ENCODE data around the gene KPTN.

Gene KPTN

DNA sequence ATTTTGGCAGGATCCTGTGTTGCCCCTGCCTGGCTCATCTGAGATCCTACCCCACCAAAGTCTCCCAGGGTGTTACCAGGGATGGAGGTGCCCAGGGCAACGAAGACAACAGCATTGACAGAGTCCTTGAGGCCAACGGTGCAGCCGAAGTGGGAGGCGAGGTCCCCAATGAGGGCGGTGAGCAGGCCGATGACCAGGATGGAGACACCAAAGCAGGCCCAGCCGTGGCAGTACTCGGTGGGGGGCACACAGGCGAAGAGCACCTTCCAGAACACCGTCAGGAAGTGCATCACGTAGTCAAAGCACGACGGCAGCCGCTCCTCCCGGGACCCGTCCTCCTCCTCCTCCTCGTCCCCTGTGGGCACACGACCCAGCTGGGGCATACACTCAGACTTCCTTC lies 51.9 kb downstream of the KPTN start:
- no peak for DNase-seq

DNA sequence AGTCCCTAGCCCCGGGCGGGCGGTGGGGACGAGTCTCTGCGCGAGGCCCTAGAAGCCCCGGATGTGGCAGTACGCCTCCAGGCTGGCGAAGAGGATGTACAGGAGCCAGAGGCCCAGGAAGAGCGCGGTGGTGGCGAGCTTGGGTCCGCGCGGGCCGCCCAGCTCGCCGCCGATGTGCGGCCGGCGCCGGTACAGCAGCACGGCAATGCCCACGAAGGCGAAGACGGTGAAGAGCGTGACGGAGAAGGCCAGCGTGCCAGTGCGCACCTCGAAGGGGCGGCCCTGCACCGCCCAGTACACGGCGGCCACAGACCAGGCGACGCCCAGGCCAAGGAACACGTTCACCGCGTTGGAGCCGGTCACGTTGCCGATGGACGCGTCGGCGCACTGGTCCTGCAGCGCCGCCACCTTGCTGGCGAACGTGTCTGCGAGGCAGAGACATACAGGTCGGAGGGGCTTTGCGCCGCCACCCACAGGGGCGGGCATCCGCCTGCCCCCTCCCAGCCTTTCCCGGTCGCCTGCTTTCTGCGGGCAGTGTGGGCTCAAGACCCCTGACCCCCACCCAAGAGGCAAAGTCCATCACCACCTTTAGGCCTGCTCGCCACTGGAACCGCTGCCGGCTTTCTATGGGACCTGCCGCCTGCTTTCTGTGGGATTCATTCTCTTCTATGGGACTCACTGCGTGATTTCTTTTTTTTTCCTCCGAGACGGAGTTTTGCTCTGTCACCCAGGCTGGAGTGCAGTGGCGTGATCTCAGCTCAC lies 53.8 kb downstream of the KPTN start:
- no peak for DNase-seq

DNA sequence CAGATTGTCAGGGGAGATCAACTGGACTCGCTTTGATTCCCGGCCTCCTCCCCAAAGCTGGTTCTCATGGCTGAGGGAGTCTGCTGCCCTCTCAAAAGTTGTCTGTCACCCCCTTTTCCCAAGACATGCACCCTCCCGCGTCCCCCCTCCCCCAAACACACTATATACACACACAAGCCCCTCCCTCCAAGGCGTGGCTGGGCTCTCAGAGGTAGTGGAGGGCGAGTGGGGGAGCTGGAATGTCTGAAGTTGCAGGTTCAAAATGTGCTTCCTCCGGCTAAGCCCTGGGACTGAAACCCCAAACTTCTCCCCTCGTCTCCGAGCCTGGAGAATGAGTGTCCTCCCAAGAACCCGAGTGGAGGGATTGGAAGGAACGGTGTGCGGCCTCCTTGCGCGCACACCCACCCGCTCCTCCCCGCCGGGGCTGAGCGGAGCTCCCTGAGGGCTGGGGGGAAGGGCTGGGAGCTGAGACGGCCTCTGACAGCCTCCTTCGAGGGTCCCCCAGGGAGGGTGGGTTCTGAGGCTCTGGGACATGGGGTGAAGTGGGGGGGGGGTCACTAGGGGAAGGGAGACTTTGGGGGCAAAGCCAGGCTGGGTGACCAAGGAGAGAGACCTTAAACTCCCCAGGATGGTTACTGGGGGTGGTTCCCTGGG lies 54.8 kb downstream of the KPTN start:
- no peak for DNase-seq

DNA sequence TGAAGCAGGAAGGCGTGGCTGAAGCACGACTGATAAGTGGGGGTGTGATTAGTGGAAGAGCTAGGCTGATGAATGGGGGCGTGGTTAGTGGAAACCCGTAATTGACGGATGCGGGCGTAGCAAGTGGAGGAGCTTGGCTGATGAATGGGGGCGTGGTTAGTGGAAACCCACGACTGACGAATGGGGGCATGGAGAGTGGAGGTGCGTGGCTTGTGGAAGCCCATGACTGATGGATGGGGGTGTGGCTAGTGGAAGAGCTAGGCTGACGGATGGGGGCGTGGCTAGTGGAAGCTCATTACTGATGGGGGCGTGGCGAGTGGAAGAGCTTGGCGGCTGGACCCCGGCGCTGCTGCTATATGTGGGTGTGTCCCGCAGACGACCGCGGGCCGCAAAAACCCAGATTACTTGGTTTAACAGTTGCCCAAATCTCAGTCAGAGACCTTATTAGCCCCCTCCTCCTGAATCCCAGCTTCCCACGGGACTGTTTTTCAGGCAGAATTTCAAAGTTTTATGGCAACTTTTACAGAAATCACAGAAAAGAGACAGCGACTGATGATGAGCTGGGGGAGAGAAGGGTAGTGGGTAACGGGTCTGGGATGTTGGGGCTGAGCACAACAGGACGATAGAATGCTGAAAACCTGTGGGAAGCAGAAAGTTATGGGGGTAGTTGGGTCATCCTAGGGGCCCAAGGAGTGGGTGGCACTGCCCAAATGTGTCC lies 55.7 kb downstream of the KPTN start:
- peak; percentile 96 for DNase-seq

DNA sequence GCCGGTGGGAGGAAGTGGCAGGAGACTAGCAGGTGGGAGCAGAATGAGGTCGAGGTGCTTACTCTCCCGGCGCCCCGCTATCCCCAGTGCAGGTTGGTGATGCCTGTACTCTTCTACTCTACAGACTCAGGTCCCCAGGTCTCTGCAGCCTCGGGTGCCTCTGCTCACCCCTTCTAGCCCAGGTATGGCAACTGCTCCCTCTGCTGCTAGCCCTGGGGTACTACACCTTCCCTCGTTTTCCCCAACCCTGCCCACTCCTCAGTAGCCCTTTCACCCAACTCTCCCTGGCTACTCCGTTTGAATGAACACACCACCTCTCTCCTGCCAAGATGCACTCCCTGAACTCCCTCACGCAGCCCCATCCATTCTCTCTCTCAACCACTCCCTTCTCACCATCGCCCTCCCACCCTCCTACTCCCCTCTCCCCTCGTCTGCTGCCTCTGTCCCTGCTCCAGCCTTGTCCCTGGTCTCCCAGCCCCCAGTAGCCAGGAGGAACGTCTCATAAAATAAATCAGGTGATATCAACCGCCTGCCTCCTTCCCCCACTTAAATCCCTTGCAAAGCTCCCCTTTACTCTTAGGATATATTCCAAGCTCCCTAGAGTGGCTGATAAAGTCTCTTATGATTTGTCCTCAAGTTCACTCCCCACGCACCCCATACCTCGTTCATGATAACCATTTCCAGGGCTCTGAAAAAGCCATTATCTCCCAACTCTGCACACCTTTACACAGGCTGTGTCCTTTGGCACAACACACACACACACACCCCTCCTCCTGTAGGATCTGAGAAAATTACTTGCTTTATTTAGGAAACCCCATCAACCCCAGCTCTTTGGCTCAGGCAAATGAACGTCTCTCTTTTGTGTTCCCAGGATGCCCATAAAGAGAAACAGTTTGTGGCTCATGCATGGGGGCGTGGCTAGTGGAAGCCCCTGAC lies 56.5 kb downstream of the KPTN start:
- DNase-seq: peak; percentile 66
